NOMO-1 treated with dmso at 0.1 percent for 144 hours (cell line): Measurements from ENCODE around the gene SNX10.
A peak's percentile ranks its signal among the peaks of the same experiment; 100 is the strongest.
"Not testable (repeated sequence)": the region's sequence is repeated elsewhere in the genome, so short reads cannot be mapped to it uniquely, and the experiment has no call there.

Experiments
- DNase-seq: peaks from one replicate; lab custom pipeline; 2025; ENCODE audit not compliant: unreplicated experiment; lab: John Stamatoyannopoulos, UW

Gene SNX10

GRCh38 chr7:26291699-26292538 lies at the start of gene SNX10:
SNX10 (plus strand) TSS chr7:26291862; CDS start chr7:26346443, 54,581 bp downstream.
- peak; percentile 81 for DNase-seq

GRCh38 chr7:26245150-26245549 lies 46.5 kb upstream of the SNX10 start:
- no peak for DNase-seq

GRCh38 chr7:26250239-26250638 lies 41.4 kb upstream of the SNX10 start:
- DNase-seq = no peak

- DNase-seq = not testable (repeated sequence)
Observed at GRCh38 chr7:26261866-26262265, 29.8 kb upstream of the SNX10 start.

- DNase-seq = no peak
Observed at GRCh38 chr7:26265065-26265464, 26.6 kb upstream of the SNX10 start.

- DNase-seq = no peak
Observed at GRCh38 chr7:26265499-26266075, 26.1 kb upstream of the SNX10 start.

GRCh38 chr7:26267601-26268166 lies 24.0 kb upstream of the SNX10 start:
- no peak for DNase-seq

- no peak for DNase-seq
Observed at GRCh38 chr7:26275213-26275612, 16.4 kb upstream of the SNX10 start.

GRCh38 chr7:26278770-26279169 lies 12.9 kb upstream of the SNX10 start:
- DNase-seq = peak; percentile 36

- no peak for DNase-seq
Observed at GRCh38 chr7:26279405-26279804, 12.3 kb upstream of the SNX10 start.

GRCh38 chr7:26280097-26280496 lies 11.6 kb upstream of the SNX10 start:
- no peak for DNase-seq

GRCh38 chr7:26280723-26281122 lies 10.9 kb upstream of the SNX10 start:
- DNase-seq = no peak

GRCh38 chr7:26284477-26284876 lies 7.2 kb upstream of the SNX10 start:
- no peak for DNase-seq

GRCh38 chr7:26284995-26285632 lies 6.5 kb upstream of the SNX10 start:
- DNase-seq = no peak

- DNase-seq = no peak
Observed at GRCh38 chr7:26286157-26286556, 5.5 kb upstream of the SNX10 start.

GRCh38 chr7:26288126-26288525 lies 3.5 kb upstream of the SNX10 start:
- DNase-seq = not testable (repeated sequence)

GRCh38 chr7:26291251-26291650 lies 411 bp upstream of the SNX10 start:
- no peak for DNase-seq

- no peak for DNase-seq
Observed at GRCh38 chr7:26292768-26293560, 1.3 kb downstream of the SNX10 start.

GRCh38 chr7:26293569-26294308 lies 2.1 kb downstream of the SNX10 start:
- peak; percentile 79 for DNase-seq

- no peak for DNase-seq
Observed at GRCh38 chr7:26295015-26295414, 3.4 kb downstream of the SNX10 start.
